Left lobe of liver (tissue), 2 donors: ENCODE data around the gene LINGO1. TPM values are rescaled to one million over a fixed set of nuclear protein-coding genes. Genes with fewer than 3 reads are reported as not detected.
A peak's percentile ranks its signal among the peaks of the same experiment; 100 is the strongest.

ENCODE experiments used
- ATAC-seq: fragments of 200-7000 bp; cut with Tn5 transposase; one replicate; pipeline ENCODE4 v1.9.1; 2020; ENCODE audit warnings: mild to moderate bottlenecking, moderate library complexity
- DNase-seq: peaks from one replicate; pipeline ENCODE4 v3.0.0-alpha.2; 2020; ENCODE audit warnings: low spot score
- total RNA-seq: library from RNA; stranded (reverse); gene quantifications from one replicate; pipeline ENCODE4 v1.2.1, GENCODE V29; 2021
- donor health status: DM: no; HTN: no; CAD: no; lungs with moderate emphysema.
- donor health status: DM: no; HTN: yes; CAD: no.

The LINGO1 gene
- total RNA-seq, 1 donor from 2014 or later = 0.86 TPM

- no peak for DNase-seq
- ATAC-seq = no peak
Measured at GRCh38 chr15:77619883-77620282, 12.8 kb downstream of the LINGO1 start.

GRCh38 chr15:77617476-77618230 lies 15.1 kb downstream of the LINGO1 start:
- DNase-seq = no peak
- ATAC-seq = peak; percentile 73

GRCh38 chr15:77616072-77616471 lies 16.6 kb downstream of the LINGO1 start:
- DNase-seq (no peak), ATAC-seq (no peak)

GRCh38 chr15:77615472-77615871 lies 17.2 kb downstream of the LINGO1 start:
- no peak for DNase-seq

GRCh38 chr15:77614251-77614806 lies 18.4 kb downstream of the LINGO1 start:
- no peak for ATAC-seq
- no peak for DNase-seq

More at GRCh38 chr15:77615472-77615871, 17.2 kb downstream of the LINGO1 start:
- no peak for ATAC-seq

GRCh38 chr15:77613814-77614213 lies 18.9 kb downstream of the LINGO1 start:
- DNase-seq (no peak), ATAC-seq (no peak)

GRCh38 chr15:77612958-77613601 lies 19.6 kb downstream of the LINGO1 start:
- DNase-seq (no peak), ATAC-seq (no peak)

- DNase-seq (no peak), ATAC-seq (no peak)
Measured at GRCh38 chr15:77611767-77612166, 20.9 kb downstream of the LINGO1 start.

GRCh38 chr15:77610731-77611130 lies 22.0 kb downstream of the LINGO1 start:
- DNase-seq (no peak), ATAC-seq (no peak)

GRCh38 chr15:77609558-77609957 lies 23.2 kb downstream of the LINGO1 start:
- DNase-seq = no peak
- no peak for ATAC-seq

GRCh38 chr15:77608774-77609173 lies 23.9 kb downstream of the LINGO1 start:
- no peak for DNase-seq
- no peak for ATAC-seq

- ATAC-seq = no peak
- DNase-seq = no peak
Measured at GRCh38 chr15:77607894-77608261, 24.8 kb downstream of the LINGO1 start.

GRCh38 chr15:77607111-77607893 lies 25.4 kb downstream of the LINGO1 start:
- no peak for DNase-seq
- ATAC-seq = peak; percentile 15

- no peak for DNase-seq
Measured at GRCh38 chr15:77606142-77607034, 26.3 kb downstream of the LINGO1 start.

GRCh38 chr15:77605547-77605946 lies 27.2 kb downstream of the LINGO1 start:
- DNase-seq (no peak), ATAC-seq (no peak)

More at GRCh38 chr15:77606142-77607034, 26.3 kb downstream of the LINGO1 start:
- no peak for ATAC-seq

- ATAC-seq = no peak
Measured at GRCh38 chr15:77604973-77605372, 27.7 kb downstream of the LINGO1 start.

GRCh38 chr15:77603611-77604336 lies 28.9 kb downstream of the LINGO1 start:
- ATAC-seq = no peak
- no peak for DNase-seq

More at GRCh38 chr15:77604973-77605372, 27.7 kb downstream of the LINGO1 start:
- DNase-seq = no peak

- ATAC-seq (no peak), DNase-seq (no peak)
Measured at GRCh38 chr15:77602800-77603199, 29.9 kb downstream of the LINGO1 start.

GRCh38 chr15:77599899-77600298 lies 32.8 kb downstream of the LINGO1 start:
- ATAC-seq (peak; percentile 64), DNase-seq (peak; percentile 55)

- no peak for DNase-seq
- no peak for ATAC-seq
Measured at GRCh38 chr15:77599357-77599756, 33.4 kb downstream of the LINGO1 start.
